Osteoblast (primary cell): Measurements from ENCODE around the gene REXO4. TPM values are rescaled to one million over a fixed set of nuclear protein-coding genes. Genes with fewer than 3 reads are reported as not detected.

Experiments used
- DNase-seq: peaks from one replicate; pipeline ENCODE4 v3.0.0; 2011; ENCODE audit warnings: low spot score, mixed read lengths; ENCODE audit not compliant: insufficient read length; ENCODE audit errors: missing footprints
- H2AFZ ChIP-seq: 2 replicates; pipeline ENCODE4 v1.6.0; 2011; ENCODE audit warnings: mild to moderate bottlenecking, low read length
- H3K27ac ChIP-seq: 2 replicates; pipeline ENCODE4 v1.5.1; 2011; ENCODE audit warnings: mild to moderate bottlenecking, low read depth, low read length, moderate library complexity
- H3K27me3 ChIP-seq: 2 replicates; pipeline ENCODE4 v1.6.0; 2012; ENCODE audit warnings: mild to moderate bottlenecking, control low read depth, inconsistent platforms, low read length, moderate library complexity; ENCODE audit not compliant: insufficient read depth
- H3K36me3 ChIP-seq: 2 replicates; pipeline ENCODE4 v1.5.1; 2011; ENCODE audit warnings: mild to moderate bottlenecking, low read length, control low read depth, moderate library complexity; ENCODE audit not compliant: insufficient read depth
- H3K4me1 ChIP-seq: 2 replicates; pipeline ENCODE4 v1.5.1; 2011; ENCODE audit warnings: mild to moderate bottlenecking, low read length, control low read depth, moderate library complexity; ENCODE audit not compliant: insufficient read depth
- H3K4me2 ChIP-seq: 2 replicates; pipeline ENCODE4 v1.6.0; 2011; ENCODE audit warnings: mild to moderate bottlenecking, low read length; ENCODE audit not compliant: insufficient read depth
- H3K4me3 ChIP-seq: fragments of 200-600 bp; sonication (generic); 3 replicates; pipeline ENCODE4 v1.5.1; 2012; ENCODE audit warnings: mild to moderate bottlenecking, low read length, inconsistent platforms; ENCODE audit not compliant: insufficient read depth
- H3K79me2 ChIP-seq: 2 replicates; pipeline ENCODE4 v1.6.0; 2012; ENCODE audit warnings: mild to moderate bottlenecking, low read length, control low read depth, inconsistent platforms; ENCODE audit not compliant: insufficient read depth
- H3K9me3 ChIP-seq: 2 replicates; pipeline ENCODE4 v1.5.1; 2011; ENCODE audit warnings: low read depth, low read length, control low read depth
- H4K20me1 ChIP-seq: 2 replicates; pipeline ENCODE4 v1.6.0; 2012; ENCODE audit warnings: mild to moderate bottlenecking, low read length, control low read depth; ENCODE audit not compliant: insufficient read depth
- total RNA-seq: library from RNA; depleted of rRNA; stranded (reverse); fragments of >200 nt; gene quantifications from 2 replicates; pipeline ENCODE4 v1.2.3, GENCODE V29; 2012
- TF ChIP-seq, protein P1 (sequence below): IDR thresholded peaks from 2 replicates; pipeline ENCODE4 v1.5.1; 2011; ENCODE audit warnings: mild to moderate bottlenecking, low read depth, low read length, moderate library complexity; ENCODE audit errors: extremely low read depth

Gene REXO4
- total RNA-seq, 1 donor, result 11.9 TPM

DNA sequence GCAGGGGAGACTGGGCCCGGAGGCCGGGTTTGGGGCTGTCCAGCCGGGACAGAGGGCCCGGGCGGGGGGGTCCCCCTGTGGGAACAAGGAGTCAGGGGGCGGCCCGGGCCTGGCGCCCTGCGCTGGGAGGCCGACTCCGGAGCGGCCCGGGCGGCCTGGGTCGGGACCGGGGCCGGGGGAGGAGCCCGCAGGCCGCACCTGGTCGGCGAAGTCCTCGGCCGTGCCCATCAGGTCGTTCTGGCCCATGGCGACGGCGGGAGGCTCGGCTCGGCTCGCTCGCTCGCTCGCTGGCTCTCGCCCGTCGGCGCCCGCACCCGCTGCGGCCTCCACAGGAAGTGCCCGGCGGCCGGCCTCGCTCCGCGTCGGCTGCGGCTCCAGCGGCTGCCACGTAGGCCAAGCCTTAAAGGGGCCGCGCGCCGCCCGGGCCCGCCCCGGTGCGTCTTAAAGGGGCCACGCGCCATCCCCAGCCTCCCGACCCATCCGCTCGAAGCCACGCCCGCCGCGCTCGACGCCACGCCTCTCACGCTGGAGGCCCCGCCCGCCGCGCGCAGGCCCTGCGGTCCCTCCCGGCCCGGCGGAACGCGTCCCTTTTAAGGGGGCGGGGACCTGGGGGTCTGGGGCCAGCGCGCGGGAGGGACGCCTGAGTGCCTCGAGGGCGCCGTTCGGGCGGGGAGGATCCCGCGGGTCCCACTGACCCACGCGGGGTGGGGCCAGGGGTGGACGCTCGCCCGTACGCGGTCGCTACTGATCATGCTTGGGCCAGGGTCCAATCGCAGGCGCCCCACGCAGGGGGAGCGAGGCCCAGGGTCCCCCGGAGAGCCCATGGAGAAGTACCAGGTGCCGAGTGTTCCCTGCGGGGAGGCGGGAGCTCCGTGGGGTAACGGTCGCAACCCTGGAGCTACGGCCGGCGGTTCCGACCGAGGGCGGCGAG is 41.8 kb downstream of the REXO4 start, which contains the start of the genes STKLD1 and SURF4:
TSS of gene STKLD1 (plus strand) at position 643 of the 931 bp plus-strand sequence. CDS start at position 751, 108 bp downstream.
TSS of gene SURF4 (minus strand) at position 337 of the 931 bp plus-strand sequence. CDS start at position 246, 91 bp downstream.
- H3K4me3 ChIP-seq, result peak within 1 kb of the TSS; percentile 96
- peaks cover 38% of the 10 kb centered on the region for H3K4me1 ChIP-seq
- H3K36me3 ChIP-seq, result peaks cover 22% of the 10 kb centered on the region
- H3K79me2 ChIP-seq, result peaks cover 49% of the 10 kb centered on the region
- H3K9me3 ChIP-seq, result no peaks in the 10 kb centered on the region
- DNase-seq, result peak; percentile 100
- peak within 1 kb of the TSS; percentile 90 for H2AFZ ChIP-seq
- peaks cover 39% of the 10 kb centered on the region for H4K20me1 ChIP-seq
- H3K27me3 ChIP-seq, result no peaks in the 10 kb centered on the region
- peak within 1 kb of the TSS; percentile 93 for H3K27ac ChIP-seq
- H3K4me2 ChIP-seq, result peak within 1 kb of the TSS; percentile 95
- TF ChIP-seq, protein P1, sequence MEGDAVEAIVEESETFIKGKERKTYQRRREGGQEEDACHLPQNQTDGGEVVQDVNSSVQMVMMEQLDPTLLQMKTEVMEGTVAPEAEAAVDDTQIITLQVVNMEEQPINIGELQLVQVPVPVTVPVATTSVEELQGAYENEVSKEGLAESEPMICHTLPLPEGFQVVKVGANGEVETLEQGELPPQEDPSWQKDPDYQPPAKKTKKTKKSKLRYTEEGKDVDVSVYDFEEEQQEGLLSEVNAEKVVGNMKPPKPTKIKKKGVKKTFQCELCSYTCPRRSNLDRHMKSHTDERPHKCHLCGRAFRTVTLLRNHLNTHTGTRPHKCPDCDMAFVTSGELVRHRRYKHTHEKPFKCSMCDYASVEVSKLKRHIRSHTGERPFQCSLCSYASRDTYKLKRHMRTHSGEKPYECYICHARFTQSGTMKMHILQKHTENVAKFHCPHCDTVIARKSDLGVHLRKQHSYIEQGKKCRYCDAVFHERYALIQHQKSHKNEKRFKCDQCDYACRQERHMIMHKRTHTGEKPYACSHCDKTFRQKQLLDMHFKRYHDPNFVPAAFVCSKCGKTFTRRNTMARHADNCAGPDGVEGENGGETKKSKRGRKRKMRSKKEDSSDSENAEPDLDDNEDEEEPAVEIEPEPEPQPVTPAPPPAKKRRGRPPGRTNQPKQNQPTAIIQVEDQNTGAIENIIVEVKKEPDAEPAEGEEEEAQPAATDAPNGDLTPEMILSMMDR, result no peak

DNA sequence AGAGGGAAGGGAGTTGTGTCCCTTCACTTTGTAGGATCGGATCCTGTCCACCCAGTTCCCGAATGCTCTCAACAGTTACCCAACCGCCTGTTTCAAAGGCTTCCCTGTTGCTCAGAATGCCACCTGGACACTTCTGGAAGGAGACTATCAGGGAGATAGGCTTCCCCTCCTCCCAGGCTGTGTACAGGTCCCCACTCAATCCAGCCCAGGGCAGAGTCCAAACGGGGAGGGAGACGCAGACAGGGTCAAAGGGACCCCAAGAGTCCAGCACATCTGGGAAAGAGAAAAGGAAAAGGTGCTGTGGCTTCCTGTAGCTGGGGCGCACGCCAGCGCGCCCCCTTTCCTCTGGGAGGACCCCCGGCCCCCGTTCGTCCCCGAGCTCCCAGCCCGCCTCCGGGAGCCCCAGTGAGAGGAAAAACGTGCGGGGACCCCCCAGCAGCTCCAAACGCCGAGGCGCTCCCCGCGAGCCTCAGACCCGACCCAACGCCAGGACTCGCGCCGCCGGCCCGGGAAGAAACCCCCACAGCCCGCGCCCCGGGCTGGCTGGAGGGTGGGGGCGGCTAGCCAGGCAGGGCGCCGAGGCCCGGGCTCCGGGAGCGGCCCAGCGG is 42.6 kb downstream of the REXO4 start:
- Histone ChIP-seq H3K27me3 (no peaks in the 10 kb centered on the region), H3K4me3 (peak overlapping the region; percentile 96), H2AFZ (no peak overlapping the region), H3K4me2 (peak overlapping the region; percentile 95), H3K36me3 (peaks cover 29% of the 10 kb centered on the region), H4K20me1 (peaks cover 47% of the 10 kb centered on the region), H3K27ac (peak overlapping the region; percentile 93), H3K4me1 (peaks cover 45% of the 10 kb centered on the region), H3K9me3 (no peaks in the 10 kb centered on the region), H3K79me2 (peaks cover 57% of the 10 kb centered on the region)
- DNase-seq, result peak; percentile 92
- TF ChIP-seq, protein P1, result no peak

DNA sequence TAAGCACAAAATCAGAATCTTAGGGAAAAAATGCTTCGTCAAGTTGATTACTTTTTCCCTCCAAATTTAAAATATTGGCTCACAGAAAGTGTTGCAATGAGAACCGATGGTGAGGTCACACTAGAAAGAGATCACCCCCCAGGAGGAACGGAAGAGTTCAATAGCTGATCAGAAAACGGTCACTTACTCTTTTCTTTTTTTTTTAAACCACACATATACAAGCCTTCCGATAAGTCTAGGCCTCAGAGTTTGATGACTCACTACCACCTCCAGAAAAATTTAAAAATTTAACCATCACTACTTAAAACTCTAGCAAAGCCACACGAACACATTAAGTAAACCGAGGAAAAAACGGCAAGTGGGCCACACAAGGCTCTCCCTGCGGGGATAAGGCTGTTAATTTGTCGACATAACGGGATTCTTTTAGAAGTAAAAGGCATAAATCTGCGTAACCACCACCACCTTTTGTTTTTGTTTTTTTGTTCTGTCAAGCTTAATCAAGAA is 43.1 kb downstream of the REXO4 start:
- TF ChIP-seq, protein P1, result no peak
- H3K27ac ChIP-seq, result peak overlapping the region; percentile 93
- peaks cover 50% of the 10 kb centered on the region for H3K4me1 ChIP-seq
- H3K27me3 ChIP-seq, result no peaks in the 10 kb centered on the region
- H3K79me2 ChIP-seq, result peaks cover 62% of the 10 kb centered on the region
- H2AFZ ChIP-seq, result no peak overlapping the region
- peak overlapping the region; percentile 96 for H3K4me3 ChIP-seq
- no peaks in the 10 kb centered on the region for H3K9me3 ChIP-seq
- peaks cover 34% of the 10 kb centered on the region for H3K36me3 ChIP-seq
- H3K4me2 ChIP-seq, result peak overlapping the region; percentile 95
- peaks cover 52% of the 10 kb centered on the region for H4K20me1 ChIP-seq
- peak; percentile 95 for DNase-seq
